Activated T-cell treated with anti-CD3 and anti-CD28 coated beads, Interleukin-2, amount 50 U/mL, for 4 hours (primary cell): Measurements from ENCODE around the gene SIL1. TPM values are rescaled to one million over a fixed set of nuclear protein-coding genes. Genes with fewer than 3 reads are reported as not detected.
A peak's percentile ranks its signal among the peaks of the same experiment; 100 is the strongest.

Experiments used
- ATAC-seq, 2 donors: fragments of 200-7000 bp; cut with Tn5 transposase; one replicate each; pipeline ENCODE4 v1.10.0; 2021
- DNase-seq: peaks from one replicate; pipeline ENCODE4 v3.0.0-alpha.2; 2020
- H3K27me3 Mint-ChIP-seq: one replicate; pipeline ENCODE4 v1.8.0; 2021; ENCODE audit warnings: low read depth, mixed read lengths
- H3K36me3 Mint-ChIP-seq: one replicate; pipeline ENCODE4 v1.8.0; 2022; ENCODE audit warnings: mixed read lengths; ENCODE audit not compliant: insufficient read depth
- H3K4me1 Mint-ChIP-seq: one replicate; pipeline ENCODE4 v1.8.0; 2021; ENCODE audit warnings: low read depth, mixed read lengths
- H3K4me3 Mint-ChIP-seq: one replicate; pipeline ENCODE4 v1.8.0; 2021; ENCODE audit warnings: mild to moderate bottlenecking, moderate library complexity, mixed read lengths
- H3K9me3 Mint-ChIP-seq: one replicate; pipeline ENCODE4 v1.8.0; 2021; ENCODE audit warnings: mixed read lengths
- total RNA-seq, 3 donors: library from RNA; stranded (reverse); gene quantifications; one replicate each; pipeline ENCODE4 v1.2.1, GENCODE V29; 2021

Gene SIL1
- total RNA-seq, 3 donors from 2014 or later: 17.8 to 26.1 (median 22.9) TPM

DNA sequence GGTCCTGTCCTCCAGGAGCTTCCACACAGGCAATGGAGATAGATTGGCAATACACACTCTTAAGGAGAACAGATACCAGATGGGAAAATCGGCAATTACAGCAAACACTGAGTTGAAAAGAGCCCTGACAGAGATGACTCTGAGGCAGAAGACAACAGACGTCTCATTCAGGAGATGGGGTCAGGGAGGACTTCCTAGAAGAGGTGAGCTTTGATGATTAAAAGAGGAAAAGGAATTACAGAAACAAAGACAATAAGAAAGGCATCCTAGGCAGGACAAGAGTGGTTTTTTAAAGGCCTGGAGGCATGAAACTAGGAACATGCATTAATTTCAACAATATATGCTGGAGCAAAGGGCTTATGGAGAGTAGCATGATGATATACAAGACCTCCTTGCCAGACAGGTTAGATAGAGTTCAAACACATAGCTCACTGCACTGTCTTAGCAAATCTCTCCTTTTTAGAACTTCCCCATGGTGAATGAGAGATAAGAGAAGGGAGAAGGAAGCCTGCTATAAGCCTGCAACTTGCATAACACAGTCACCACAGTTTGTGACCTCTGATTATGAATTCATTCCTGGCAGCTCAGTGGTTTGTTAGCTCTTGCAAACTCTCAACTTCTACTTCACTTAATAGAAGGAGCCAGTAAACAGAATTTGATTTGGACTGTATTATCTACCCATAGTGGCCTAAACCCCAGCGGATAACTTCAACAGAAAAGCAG, 48.5 kb downstream of the SIL1 start:
- peaks cover 3% of the 10 kb centered on the region for H3K36me3 Mint-ChIP-seq
- no peaks in the 10 kb centered on the region for H3K27me3 Mint-ChIP-seq
- H3K9me3 Mint-ChIP-seq: no peaks in the 10 kb centered on the region
- ATAC-seq: no peak
- H3K4me1 Mint-ChIP-seq: peaks cover 27% of the 10 kb centered on the region
- no peak overlapping the region for H3K4me3 Mint-ChIP-seq
- DNase-seq: no peak

DNA sequence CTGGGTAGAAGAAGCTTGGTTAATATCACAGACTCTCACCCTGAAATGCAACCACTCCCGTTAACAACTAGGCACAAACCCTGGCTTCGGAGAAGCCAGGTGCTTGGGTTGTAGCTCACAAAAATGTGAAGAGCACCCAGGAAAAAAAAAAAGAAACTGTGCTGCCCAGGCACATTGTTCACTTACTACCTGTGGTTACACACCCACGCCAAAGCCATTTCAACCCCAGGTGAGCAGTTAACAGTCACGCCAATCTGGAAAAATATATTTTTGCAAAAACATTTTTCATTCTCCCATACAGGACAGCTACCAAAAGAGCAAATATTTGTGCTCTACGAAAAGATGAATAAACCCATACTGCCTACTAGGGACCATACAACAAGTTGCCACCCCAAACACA, 49.2 kb downstream of the SIL1 start:
- Mint-ChIP-seq H3K9me3 (no peaks in the 10 kb centered on the region), H3K36me3 (peaks cover 2% of the 10 kb centered on the region), H3K4me1 (peaks cover 30% of the 10 kb centered on the region), H3K27me3 (no peaks in the 10 kb centered on the region), H3K4me3 (no peak overlapping the region)
- DNase-seq: no peak
- no peak for ATAC-seq

DNA sequence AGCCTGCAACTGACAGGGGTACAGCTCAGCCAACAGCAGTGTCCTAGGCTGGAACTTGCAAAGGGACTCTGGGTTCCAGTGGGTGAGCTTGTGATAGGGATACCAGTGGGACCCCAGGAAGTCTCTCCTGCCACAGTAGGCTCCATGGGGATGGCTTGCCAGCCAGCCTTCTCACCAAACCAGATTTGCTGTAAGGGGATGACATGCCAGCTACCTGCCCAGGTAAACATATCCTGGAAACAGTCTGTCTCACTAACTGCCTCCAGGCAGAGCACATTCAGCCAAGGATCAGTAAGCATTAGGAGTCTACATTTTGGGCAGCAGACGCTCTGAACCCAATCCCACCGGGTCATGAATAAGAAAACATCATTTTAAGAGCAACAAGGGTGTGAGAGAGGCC, 49.9 kb downstream of the SIL1 start:
- ATAC-seq (no peak), DNase-seq (no peak)
- Mint-ChIP-seq H3K4me1 (peaks cover 31% of the 10 kb centered on the region), H3K9me3 (no peaks in the 10 kb centered on the region), H3K36me3 (peaks cover 2% of the 10 kb centered on the region), H3K4me3 (no peak overlapping the region), H3K27me3 (no peaks in the 10 kb centered on the region)

DNA sequence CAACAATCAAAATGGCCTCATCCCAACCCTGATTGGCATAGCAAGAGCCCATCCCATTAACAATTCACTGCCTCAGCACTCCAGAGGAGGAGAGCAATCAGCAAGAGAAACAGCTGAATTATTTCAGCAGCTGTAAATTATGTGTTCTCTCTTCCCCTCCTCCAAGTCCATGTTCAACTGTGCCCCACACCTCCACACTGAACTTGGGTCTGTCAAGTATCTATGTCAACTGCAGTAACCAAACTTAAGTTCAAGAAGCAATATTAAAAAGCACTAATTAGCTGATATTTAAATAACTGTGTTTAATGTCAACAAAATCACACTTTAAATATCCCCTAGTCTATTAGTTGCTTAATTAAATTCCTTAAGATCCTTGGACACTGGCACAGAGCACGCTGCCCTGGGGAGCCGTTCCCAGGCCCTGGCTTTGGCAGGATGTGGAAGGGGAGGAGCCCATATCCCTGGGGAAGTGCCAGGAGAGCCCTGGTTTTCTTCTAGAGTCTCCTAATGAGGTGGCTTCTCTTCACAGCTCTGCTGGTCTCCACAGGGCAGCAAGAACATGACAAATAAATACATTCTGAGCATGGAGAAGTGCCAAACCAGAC, 50.6 kb downstream of the SIL1 start:
- Mint-ChIP-seq H3K9me3 (no peaks in the 10 kb centered on the region), H3K27me3 (no peaks in the 10 kb centered on the region), H3K36me3 (peaks cover 2% of the 10 kb centered on the region), H3K4me3 (no peak overlapping the region), H3K4me1 (peaks cover 31% of the 10 kb centered on the region)
- ATAC-seq (no peak), DNase-seq (no peak)

DNA sequence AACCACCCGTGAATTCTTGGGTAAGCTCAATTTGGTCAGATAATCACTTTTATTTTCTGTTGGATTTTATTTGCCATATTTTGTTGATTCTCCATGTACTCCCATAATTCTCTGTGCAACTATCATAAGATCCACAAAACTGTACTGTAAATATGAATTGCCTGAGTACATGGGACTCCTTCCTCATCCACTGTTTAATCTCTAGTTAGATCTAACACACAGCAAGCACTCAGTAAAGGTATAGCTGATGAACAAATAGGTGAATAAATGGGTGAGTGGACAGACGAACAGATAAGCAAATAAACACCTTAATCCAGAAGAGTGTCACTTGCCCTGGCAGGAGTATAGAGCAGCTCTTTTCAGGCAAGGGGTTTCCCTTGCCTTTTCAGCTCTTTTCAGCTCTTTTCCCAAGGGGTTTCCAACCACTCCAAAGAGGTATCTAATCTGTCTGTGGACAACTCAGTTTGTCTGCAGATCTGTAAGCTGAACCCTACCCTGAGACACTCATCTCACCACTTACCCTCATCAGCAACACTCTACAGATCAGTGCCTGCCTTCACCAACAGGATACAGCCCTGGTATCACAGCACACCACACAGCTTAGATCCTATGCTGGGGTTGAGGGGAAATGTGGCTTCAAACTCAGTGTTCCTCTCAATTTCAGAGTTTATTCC, 51.2 kb downstream of the SIL1 start:
- ATAC-seq (no peak), DNase-seq (no peak)
- no peaks in the 10 kb centered on the region for H3K9me3 Mint-ChIP-seq
- H3K4me1 Mint-ChIP-seq: peaks cover 33% of the 10 kb centered on the region
- H3K4me3 Mint-ChIP-seq: no peak overlapping the region
- peaks cover 2% of the 10 kb centered on the region for H3K36me3 Mint-ChIP-seq
- no peaks in the 10 kb centered on the region for H3K27me3 Mint-ChIP-seq

DNA sequence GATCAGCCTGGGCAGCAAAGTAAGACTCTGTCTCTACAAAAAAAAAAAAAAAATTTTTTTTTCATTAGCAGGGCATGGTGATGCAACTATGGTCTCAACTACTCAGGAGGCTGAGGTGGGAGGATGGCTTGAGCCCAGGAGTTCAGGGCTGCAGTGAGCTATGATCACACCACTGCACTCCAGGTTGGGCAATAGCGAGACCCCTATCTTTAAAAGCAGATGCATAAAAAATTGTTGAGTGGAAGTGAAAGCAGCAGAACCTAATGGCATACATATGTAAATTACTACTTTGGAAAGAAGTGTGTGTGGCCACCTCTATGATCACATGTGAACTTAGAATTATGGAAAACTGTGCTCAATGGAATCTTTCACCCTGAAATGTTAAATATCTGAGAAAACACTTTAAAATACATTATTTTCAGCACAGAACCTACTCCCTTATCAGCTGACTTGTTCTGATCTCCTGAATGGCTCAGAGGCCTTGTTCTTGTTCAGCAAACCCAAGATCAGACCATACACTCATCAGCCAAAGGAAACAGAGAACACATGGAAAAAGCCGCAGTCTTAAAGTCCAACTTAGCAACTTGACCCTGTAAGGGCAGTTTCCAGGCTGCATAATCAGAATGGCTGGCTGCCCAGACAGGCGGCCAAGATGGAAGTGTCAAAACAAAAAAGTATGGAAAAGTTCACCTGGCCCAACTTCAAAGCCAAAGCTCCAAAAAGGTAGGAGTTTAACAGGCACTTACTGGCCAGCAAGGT, 56.5 kb downstream of the SIL1 start:
- Mint-ChIP-seq H3K9me3 (no peaks in the 10 kb centered on the region), H3K27me3 (no peaks in the 10 kb centered on the region), H3K4me3 (no peak overlapping the region), H3K4me1 (peaks cover 20% of the 10 kb centered on the region), H3K36me3 (peaks cover 2% of the 10 kb centered on the region)
- ATAC-seq (no peak), DNase-seq (no peak)

DNA sequence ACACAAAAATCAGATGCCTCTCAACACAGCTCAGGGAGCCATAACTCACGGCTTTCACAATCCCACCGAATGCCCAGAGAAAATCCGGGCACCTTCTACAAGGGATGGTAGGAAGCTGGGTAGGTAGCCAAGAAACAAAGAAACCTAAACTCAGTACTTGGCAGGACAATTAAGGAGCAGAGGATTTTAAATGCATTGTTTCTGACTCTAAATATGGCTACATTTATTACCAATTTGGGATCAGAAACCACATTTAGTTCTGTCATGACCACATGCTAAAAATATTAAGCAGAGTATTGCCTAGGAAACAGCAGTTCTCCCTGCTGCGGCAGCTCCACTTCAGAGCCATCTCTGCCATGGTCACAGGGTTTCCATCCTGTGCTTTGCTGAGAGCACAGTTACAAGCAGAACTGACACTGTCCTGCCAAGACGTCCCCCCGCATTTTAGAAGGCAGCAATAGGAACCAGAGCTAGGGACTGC, 57.5 kb downstream of the SIL1 start:
- H3K9me3 Mint-ChIP-seq: no peaks in the 10 kb centered on the region
- peaks cover 20% of the 10 kb centered on the region for H3K4me1 Mint-ChIP-seq
- no peaks in the 10 kb centered on the region for H3K27me3 Mint-ChIP-seq
- DNase-seq (no peak), ATAC-seq (no peak)
- H3K4me3 Mint-ChIP-seq: no peak overlapping the region
- peaks cover 6% of the 10 kb centered on the region for H3K36me3 Mint-ChIP-seq

DNA sequence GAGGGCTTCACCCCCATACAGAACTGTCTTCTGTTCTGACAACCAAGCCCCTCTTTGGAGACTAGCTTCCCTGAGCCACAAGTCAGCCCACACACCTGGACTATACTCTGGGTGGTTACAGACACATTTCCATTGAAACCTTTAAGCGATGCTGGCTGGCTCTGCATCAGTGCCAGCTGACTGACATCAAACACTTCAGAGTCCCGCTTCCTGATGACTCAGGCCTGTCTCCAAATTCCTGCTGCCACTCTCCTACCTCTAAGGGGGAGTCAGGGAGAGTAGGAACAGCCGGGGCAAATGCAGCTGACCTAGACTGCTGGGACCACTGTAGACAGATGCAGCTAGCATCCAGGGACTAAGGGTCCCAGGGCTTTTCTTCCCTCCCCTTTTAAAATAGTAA, 59.4 kb downstream of the SIL1 start:
- no peaks in the 10 kb centered on the region for H3K9me3 Mint-ChIP-seq
- H3K27me3 Mint-ChIP-seq: no peaks in the 10 kb centered on the region
- ATAC-seq (peak in 1 of 2 donors; percentile 27), DNase-seq (no peak)
- H3K4me1 Mint-ChIP-seq: peaks cover 9% of the 10 kb centered on the region
- no peak overlapping the region for H3K4me3 Mint-ChIP-seq
- peaks cover 5% of the 10 kb centered on the region for H3K36me3 Mint-ChIP-seq

DNA sequence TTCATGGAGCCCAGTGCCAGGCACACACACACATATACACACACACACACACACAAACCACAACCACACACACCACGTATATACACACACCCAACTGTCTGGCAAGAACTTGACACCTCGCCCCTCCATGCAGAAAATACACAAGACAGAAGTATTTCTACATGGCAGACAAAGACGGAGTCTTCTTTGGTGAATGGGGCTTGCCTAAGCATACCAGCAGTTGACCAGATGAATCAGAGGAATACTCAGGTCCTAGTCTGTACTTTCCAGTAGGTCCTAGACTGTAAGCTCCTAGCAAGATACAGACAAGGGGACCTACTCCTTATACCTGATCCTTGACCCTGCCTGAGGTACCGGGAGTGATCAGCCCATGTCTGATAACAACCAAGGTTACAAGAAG, 60.1 kb downstream of the SIL1 start:
- ATAC-seq: no peak
- no peak for DNase-seq
- Mint-ChIP-seq H3K4me3 (no peak overlapping the region), H3K36me3 (peaks cover 5% of the 10 kb centered on the region), H3K9me3 (no peaks in the 10 kb centered on the region), H3K4me1 (peaks cover 9% of the 10 kb centered on the region), H3K27me3 (no peaks in the 10 kb centered on the region)

DNA sequence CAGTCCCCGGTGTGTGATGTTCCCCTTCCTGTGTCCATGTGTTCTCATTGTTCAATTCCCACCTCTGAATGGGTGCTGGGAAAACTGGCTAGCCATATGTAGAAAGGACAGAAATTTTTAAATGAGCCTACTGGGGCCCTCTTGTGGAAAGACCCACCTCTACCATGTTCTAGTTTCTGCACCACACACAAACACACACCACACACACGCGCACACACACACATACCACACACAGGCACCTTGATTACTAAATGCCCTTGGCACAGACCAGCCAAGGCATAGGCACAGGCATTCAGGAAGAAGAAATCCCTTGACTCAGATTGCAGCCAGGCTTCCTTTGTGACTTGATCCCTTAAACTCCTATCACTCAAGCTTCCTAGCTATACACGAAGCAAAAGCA, 60.5 kb downstream of the SIL1 start:
- Mint-ChIP-seq H3K4me1 (peaks cover 9% of the 10 kb centered on the region), H3K4me3 (no peak overlapping the region), H3K36me3 (peaks cover 5% of the 10 kb centered on the region), H3K27me3 (no peaks in the 10 kb centered on the region), H3K9me3 (no peaks in the 10 kb centered on the region)
- no peak for ATAC-seq
- DNase-seq: no peak

DNA sequence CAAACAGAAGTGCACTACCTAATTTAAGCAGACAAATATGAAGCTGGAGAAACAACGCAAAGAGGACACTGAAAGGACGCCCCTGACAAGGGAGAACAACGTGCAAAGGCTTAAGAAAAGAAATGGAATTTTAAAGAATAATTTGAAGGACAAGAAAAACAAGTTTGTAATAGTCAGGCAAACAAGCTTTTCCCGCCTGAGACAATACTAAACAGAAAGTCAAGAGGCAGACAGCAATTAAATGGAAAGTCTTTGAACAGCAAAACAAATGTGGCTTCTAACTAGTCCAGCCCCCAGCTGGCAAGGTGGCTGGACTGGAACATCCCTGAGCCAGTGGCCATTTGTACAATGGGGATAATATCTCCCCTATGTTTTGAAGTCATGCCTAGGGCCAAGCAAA, 63.3 kb downstream of the SIL1 start:
- H3K36me3 Mint-ChIP-seq: peaks cover 5% of the 10 kb centered on the region

DNA sequence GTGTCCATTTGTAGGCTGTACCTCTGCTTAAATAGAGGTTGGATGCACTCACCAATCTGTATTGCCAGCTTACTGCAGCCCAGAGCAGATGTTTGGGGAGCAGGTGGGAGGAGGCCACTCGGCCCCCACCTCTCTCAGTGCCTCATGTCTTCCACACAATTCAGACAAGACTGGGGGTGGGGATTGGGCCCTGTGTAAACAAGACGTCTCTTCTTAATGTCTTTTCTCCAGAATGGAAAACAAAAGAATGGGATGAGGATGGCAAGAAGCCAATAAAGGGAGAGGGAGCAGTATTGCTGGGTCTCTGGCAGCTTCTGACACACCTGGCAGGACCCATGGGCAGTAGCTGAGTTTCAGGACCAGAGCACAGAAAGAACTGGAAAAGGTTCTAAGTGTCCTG, 64.9 kb downstream of the SIL1 start:
- peaks cover 4% of the 10 kb centered on the region for H3K4me1 Mint-ChIP-seq
- no peaks in the 10 kb centered on the region for H3K27me3 Mint-ChIP-seq
- peaks cover 5% of the 10 kb centered on the region for H3K36me3 Mint-ChIP-seq
- no peak overlapping the region for H3K4me3 Mint-ChIP-seq
- DNase-seq (no peak), ATAC-seq (no peak)
- no peaks in the 10 kb centered on the region for H3K9me3 Mint-ChIP-seq

More for the DNA sequence above, 63.3 kb downstream of the SIL1 start:
- ATAC-seq (no peak), DNase-seq (no peak)
- Mint-ChIP-seq H3K4me3 (no peak overlapping the region), H3K9me3 (no peaks in the 10 kb centered on the region), H3K4me1 (peaks cover 4% of the 10 kb centered on the region), H3K27me3 (no peaks in the 10 kb centered on the region)

DNA sequence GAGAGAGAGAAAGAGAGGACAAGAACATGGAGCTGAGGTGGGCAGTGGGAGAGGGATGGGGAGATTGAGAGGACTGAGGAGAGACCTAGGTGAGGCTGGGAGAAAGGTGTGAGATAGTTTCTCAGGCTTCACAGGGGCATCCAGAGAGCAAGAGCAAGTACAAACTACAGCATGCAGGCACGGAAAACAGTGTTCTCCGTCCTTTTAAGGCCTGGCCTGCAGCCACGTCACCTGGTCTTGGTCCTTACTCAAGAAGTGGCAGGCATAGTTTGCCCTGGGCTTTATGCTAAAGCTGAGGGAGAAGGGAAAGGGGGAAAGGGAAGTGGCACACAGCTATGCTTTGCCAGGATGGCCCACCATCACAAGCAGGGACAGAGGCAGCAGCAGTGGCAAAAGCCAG, 65.7 kb downstream of the SIL1 start:
- Mint-ChIP-seq H3K9me3 (no peaks in the 10 kb centered on the region), H3K36me3 (peaks cover 10% of the 10 kb centered on the region), H3K4me1 (no peaks in the 10 kb centered on the region), H3K4me3 (no peak overlapping the region), H3K27me3 (no peaks in the 10 kb centered on the region)
- ATAC-seq (no peak), DNase-seq (no peak)

DNA sequence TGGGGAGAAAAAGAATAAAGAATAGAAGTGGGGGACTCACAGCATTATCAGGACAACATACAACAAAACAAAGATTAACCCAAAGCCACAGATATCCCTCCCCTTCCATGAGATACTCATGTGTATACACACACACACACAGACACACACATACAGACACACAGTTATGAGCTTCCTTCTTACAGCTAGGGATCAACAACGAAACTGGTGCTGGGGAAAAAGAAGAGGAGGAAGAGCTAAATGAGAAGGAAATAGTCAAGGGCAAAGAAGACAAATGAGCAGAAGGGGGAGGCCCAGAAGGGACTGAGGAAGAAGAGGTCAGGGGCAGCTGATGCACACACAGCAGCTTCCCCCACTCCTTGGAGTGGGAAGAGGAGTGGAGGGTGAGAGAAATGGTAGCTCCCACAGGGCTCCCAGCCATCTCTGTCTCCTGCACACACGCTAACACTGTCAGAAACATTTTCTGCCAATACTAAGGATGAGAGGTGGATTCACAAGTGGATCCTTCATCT, 66.2 kb downstream of the SIL1 start:
- DNase-seq: no peak
- no peaks in the 10 kb centered on the region for H3K4me1 Mint-ChIP-seq
- H3K27me3 Mint-ChIP-seq: no peaks in the 10 kb centered on the region
- no peaks in the 10 kb centered on the region for H3K9me3 Mint-ChIP-seq
- no peak overlapping the region for H3K4me3 Mint-ChIP-seq
- H3K36me3 Mint-ChIP-seq: peaks cover 10% of the 10 kb centered on the region
- ATAC-seq: no peak
